ENCODE results near the gene OOSP4A.

OOSP4A gene

GRCh38 chr11:59939482-59939881 is 24.4 kb upstream of the OOSP4A start:
- TF ChIP-seq ZFX (IDR thresholded peaks at IDR 0.05; ENCODE audit: borderline replicate concordance) (no peak), CTCF (IDR thresholded peaks at IDR 0.05) (no peak)
- no peak overlapping the region for H3K27ac ChIP-seq

DNA sequence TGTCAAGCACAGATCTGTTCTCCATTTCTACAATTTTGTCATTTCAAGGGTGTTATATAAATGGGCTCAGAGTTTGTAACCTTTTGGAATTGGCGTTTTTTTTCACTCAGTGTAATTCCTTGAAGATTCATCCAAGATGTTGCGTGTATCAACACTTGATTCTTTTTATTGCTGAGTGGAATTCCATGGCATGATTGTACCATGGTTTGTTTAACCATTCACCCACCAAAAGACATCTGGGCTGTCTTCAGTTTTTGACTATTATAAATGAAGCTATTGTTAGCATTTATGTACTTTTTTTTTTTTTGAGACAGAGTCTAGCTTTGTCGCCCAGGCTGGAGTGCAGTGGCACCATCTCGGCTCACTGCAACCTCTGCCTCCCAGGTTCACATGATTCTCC is 22.7 kb upstream of the OOSP4A start:
- TF ChIP-seq CTCF (IDR thresholded peaks at IDR 0.05) = no peak
- no peak for TF ChIP-seq ZFX (IDR thresholded peaks at IDR 0.05; ENCODE audit: borderline replicate concordance)
- no peak overlapping the region for H3K27ac ChIP-seq

DNA sequence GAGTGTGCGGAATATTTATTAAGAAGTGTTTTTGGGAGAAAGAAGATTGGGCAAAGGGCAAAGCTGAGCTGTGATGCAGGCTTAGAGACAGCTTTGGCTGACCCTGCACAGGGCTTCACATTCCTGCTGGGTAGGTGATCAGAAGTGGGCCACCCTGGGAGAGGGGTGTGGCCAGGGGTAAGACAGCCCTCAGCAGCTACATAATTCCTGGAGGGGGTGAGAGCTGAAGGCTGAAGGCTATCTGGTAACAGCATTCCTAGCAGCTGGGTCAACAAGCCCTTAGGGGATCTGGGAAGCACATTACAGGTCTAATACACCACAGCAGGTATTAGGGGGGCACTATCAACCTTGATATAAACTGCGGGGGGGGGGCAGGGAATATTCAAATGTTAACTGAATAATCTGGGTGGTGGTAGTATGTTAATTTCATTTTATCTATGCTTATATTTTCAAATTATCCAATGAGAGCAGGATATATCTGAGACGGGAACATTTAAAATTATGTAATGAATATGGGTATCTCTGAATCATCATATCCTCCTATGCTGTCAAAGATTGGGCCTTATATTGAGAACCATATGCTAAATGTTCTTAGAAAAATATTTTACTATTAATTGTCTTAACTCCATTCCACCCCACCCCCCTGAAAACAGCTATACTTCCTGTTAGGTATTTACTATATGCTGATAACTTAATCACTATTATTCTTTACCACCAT is 19.7 kb upstream of the OOSP4A start:
- H3K27ac ChIP-seq = no peak overlapping the region
- no peak for TF ChIP-seq ZFX (IDR thresholded peaks at IDR 0.05; ENCODE audit: borderline replicate concordance)
- TF ChIP-seq CTCF (IDR thresholded peaks at IDR 0.05) = no peak

GRCh38 chr11:59944720-59945119 is 19.1 kb upstream of the OOSP4A start:
- TF ChIP-seq ZFX (IDR thresholded peaks at IDR 0.05; ENCODE audit: borderline replicate concordance) (no peak), CTCF (IDR thresholded peaks at IDR 0.05) (no peak)

DNA sequence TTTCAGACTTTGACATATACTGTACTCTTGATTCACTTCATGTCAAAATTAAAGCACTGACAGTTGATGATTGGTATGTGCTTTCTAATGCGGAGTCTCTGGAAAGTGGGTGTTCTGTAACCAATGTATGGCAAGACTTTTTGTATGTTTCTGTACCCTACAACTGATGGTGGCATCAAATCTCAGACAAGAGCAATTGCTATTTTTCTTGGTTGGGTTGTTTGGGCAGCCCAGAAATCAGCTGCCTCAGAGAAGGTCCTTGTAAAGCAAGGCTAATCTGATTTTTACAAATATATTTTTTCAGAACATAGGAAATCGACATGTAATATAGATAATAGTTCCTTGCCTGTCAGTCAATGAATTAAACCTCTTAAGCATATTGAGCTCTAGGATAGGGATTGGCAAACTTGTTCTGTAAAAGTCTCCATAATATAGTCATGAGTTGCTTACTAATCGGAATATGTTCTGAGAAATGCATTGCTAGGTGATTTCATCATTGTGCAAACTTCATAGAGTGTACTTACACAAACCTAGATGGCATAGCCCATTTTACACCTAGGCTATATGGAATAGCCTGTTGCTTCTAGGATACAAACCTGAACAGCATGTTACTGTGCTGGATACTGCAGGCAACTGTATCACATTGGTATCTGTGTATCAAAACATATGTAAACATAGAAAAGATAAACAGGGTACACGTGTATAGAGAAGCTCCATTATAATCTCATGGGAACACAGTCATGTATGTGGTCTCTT is 10.2 kb upstream of the OOSP4A start:
- TF ChIP-seq ZFX (IDR thresholded peaks at IDR 0.05; ENCODE audit: borderline replicate concordance) (no peak), CTCF (IDR thresholded peaks at IDR 0.05) (no peak)
- no peak overlapping the region for H3K27ac ChIP-seq

More at GRCh38 chr11:59944720-59945119, 19.1 kb upstream of the OOSP4A start:
- no peak overlapping the region for H3K27ac ChIP-seq

DNA sequence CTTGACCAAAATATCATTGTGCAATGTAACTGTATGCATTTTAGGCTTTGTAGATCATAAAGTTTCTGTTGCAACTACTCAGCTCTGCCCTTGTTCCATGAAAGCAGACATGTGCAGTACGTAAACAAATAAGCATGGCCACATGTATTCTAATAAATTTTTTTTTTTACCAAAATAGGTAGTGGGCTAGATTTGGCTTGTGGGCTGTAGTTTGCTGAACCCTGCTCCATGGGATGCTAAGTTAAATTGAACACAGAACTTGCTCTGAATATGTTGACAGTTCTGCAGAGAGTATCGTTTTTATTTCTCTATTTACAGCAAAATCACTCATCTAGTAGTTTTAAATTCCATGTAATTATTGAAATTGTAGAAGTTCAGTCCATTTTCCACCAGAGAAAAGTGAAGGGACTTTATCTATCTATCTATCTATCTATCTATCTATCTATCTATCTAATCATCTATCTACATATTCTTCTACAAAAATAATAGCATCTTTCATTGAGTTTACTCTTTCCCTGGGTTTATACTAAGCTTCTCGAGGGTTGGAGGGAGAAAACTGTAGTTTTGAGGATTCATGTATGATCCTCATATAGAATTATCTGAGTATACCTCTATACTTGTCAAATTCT is 9.5 kb upstream of the OOSP4A start:
- H3K27ac ChIP-seq = no peak overlapping the region
- TF ChIP-seq CTCF (IDR thresholded peaks at IDR 0.05) = no peak
- TF ChIP-seq ZFX (IDR thresholded peaks at IDR 0.05; ENCODE audit: borderline replicate concordance) = no peak

DNA sequence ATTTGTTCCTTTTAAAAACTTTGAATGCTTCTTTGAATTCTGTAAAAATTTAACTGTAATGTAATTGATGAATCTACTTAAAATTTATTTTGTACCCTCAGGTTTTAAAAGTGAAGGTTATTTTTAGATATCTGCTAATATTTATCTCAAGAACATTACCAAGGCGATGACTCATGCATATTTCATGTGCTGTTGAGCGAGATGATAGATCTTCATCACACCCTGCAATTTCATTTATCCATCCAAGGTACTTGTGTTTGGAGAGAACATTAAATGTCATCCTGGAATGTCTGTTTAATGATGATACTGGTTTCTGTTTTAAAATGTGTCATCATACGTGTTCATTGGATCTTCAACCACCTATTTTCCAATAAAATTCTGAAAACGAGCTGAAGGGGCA is 6.7 kb upstream of the OOSP4A start:
- no peak overlapping the region for H3K27ac ChIP-seq
- TF ChIP-seq CTCF (IDR thresholded peaks at IDR 0.05) = no peak
- no peak for TF ChIP-seq ZFX (IDR thresholded peaks at IDR 0.05; ENCODE audit: borderline replicate concordance)

Measured in 22Rv1 (cell line).